ENCODE measurements around the gene SH3TC2. TPM values are rescaled to one million over a fixed set of nuclear protein-coding genes. Genes with fewer than 3 reads are reported as not detected.

The SH3TC2 gene
- total and polyA plus RNA-seq, 3 donors from 2014 or later, result 32.4 to 136 (median 130) TPM

GRCh38 chr5:149006426-149006825 is 56.4 kb downstream of the SH3TC2 start:
- Histone ChIP-seq H3K9me3 (no peaks in the 10 kb centered on the region), H3K27ac (no peak overlapping the region), H3K36me3 (ENCODE audit: low read depth, missing control alignments) (no peaks in the 10 kb centered on the region), H3K4me3 (no peak overlapping the region), H3K4me1 (no peaks in the 10 kb centered on the region), H3K27me3 (no peaks in the 10 kb centered on the region)
- intact Hi-C loops (cut with DNase I; ENCODE audit: low total_unique reads), result no loop called here
- TF ChIP-seq CTCF (IDR thresholded peaks at IDR 0.05) (no peak), POLR2A (IDR thresholded peaks at IDR 0.05) (no peak)
- 96 to 100% methylated on average over 1 of the region's 1 CpG for WGBS, 2 donors
- no peak for DNase-seq

- no peaks in the 10 kb centered on the region for H3K27me3 ChIP-seq
- no peak for DNase-seq
- H3K27ac ChIP-seq, result no peak overlapping the region
- H3K4me3 ChIP-seq, result no peak overlapping the region
- no peaks in the 10 kb centered on the region for H3K36me3 ChIP-seq (ENCODE audit: low read depth, missing control alignments)
- intact Hi-C loops (cut with DNase I; ENCODE audit: low total_unique reads), result no loop called here
- TF ChIP-seq CTCF (IDR thresholded peaks at IDR 0.05) (no peak), POLR2A (IDR thresholded peaks at IDR 0.05) (no peak)
- H3K4me1 ChIP-seq, result no peaks in the 10 kb centered on the region
- WGBS, 2 donors, result 58 to 63% methylated on average over 2 of the region's 2 CpGs
- H3K9me3 ChIP-seq, result no peaks in the 10 kb centered on the region
Observed at GRCh38 chr5:149005077-149005892, 57.6 kb downstream of the SH3TC2 start.

GRCh38 chr5:149004559-149004958 is 58.3 kb downstream of the SH3TC2 start:
- H3K27ac ChIP-seq, result no peak overlapping the region
- no peak for TF ChIP-seq CTCF (IDR thresholded peaks at IDR 0.05)
- TF ChIP-seq POLR2A (IDR thresholded peaks at IDR 0.05), result no peak
- no peaks in the 10 kb centered on the region for H3K36me3 ChIP-seq (ENCODE audit: low read depth, missing control alignments)
- H3K4me3 ChIP-seq, result no peak overlapping the region
- H3K27me3 ChIP-seq, result no peaks in the 10 kb centered on the region
- no peak for DNase-seq
- 94 to 97% methylated on average over 6 of the region's 6 CpGs for WGBS, 2 donors
- H3K9me3 ChIP-seq, result no peaks in the 10 kb centered on the region
- no peaks in the 10 kb centered on the region for H3K4me1 ChIP-seq
- intact Hi-C loops (cut with DNase I; ENCODE audit: low total_unique reads), result no loop called here

GRCh38 chr5:149002761-149003689 is 59.8 kb downstream of the SH3TC2 start:
- Histone ChIP-seq H3K4me3 (no peak overlapping the region), H3K9me3 (no peaks in the 10 kb centered on the region), H3K27me3 (no peaks in the 10 kb centered on the region), H3K36me3 (ENCODE audit: low read depth, missing control alignments) (no peaks in the 10 kb centered on the region), H3K4me1 (no peaks in the 10 kb centered on the region), H3K27ac (no peak overlapping the region)
- TF ChIP-seq POLR2A (IDR thresholded peaks at IDR 0.05) (no peak), CTCF (IDR thresholded peaks at IDR 0.05) (no peak)
- WGBS, 2 donors, result 75 to 96% methylated on average over 2 to 3 of the region's 3 CpGs
- intact Hi-C loops (cut with DNase I; ENCODE audit: low total_unique reads), result no loop called here
- DNase-seq, result no peak

Measured in testis (tissue), 3 donors.